ENCODE measurements around the gene ABCA13. TPM values are rescaled to one million over a fixed set of nuclear protein-coding genes. Genes with fewer than 3 reads are reported as not detected.

Gene ABCA13
- total RNA-seq, 2 experiments from 2014 or later, result 0.08 to 0.45 TPM

GRCh38 chr7:48360574-48360973, 189.3 kb downstream of the ABCA13 start:
- no peak for DNase-seq
- Mint-ChIP-seq H3K36me3 (ENCODE audit: low read depth) (no peaks in the 10 kb centered on the region), H3K4me3 (no peak overlapping the region), H3K27ac (no peak overlapping the region), H3K27me3 (ENCODE audit: low read depth) (peaks cover 5% of the 10 kb centered on the region), H3K4me1 (ENCODE audit: low read depth) (no peaks in the 10 kb centered on the region), H3K9me3 (ENCODE audit: insufficient read depth) (no peaks in the 10 kb centered on the region)
- ATAC-seq, result no peak
- CTCF ChIA-PET, result no interaction called here
- POLR2A ChIA-PET, result no interaction called here

GRCh38 chr7:48363174-48363573, 191.9 kb downstream of the ABCA13 start:
- Mint-ChIP-seq H3K4me1 (ENCODE audit: low read depth) (no peaks in the 10 kb centered on the region), H3K36me3 (ENCODE audit: low read depth) (no peaks in the 10 kb centered on the region), H3K9me3 (ENCODE audit: insufficient read depth) (no peaks in the 10 kb centered on the region), H3K27ac (no peak overlapping the region), H3K4me3 (no peak overlapping the region), H3K27me3 (ENCODE audit: low read depth) (peaks cover 5% of the 10 kb centered on the region)
- DNase-seq (no peak), ATAC-seq (no peak)
- ChIA-PET POLR2A (no interaction called here), CTCF (no interaction called here)

GRCh38 chr7:48365010-48365409, 193.8 kb downstream of the ABCA13 start:
- POLR2A ChIA-PET, result no interaction called here
- Mint-ChIP-seq H3K4me1 (ENCODE audit: low read depth) (no peaks in the 10 kb centered on the region), H3K9me3 (ENCODE audit: insufficient read depth) (no peaks in the 10 kb centered on the region), H3K36me3 (ENCODE audit: low read depth) (no peaks in the 10 kb centered on the region), H3K27me3 (ENCODE audit: low read depth) (peaks cover 5% of the 10 kb centered on the region), H3K27ac (no peak overlapping the region), H3K4me3 (no peak overlapping the region)
- no peak for DNase-seq
- CTCF ChIA-PET, result no interaction called here
- no peak for ATAC-seq

GRCh38 chr7:48366096-48366495, 194.8 kb downstream of the ABCA13 start:
- H3K27ac Mint-ChIP-seq, result no peak overlapping the region
- CTCF ChIA-PET, result no interaction called here
- H3K4me1 Mint-ChIP-seq (ENCODE audit: low read depth), result no peaks in the 10 kb centered on the region
- H3K9me3 Mint-ChIP-seq (ENCODE audit: insufficient read depth), result no peaks in the 10 kb centered on the region
- POLR2A ChIA-PET, result no interaction called here
- H3K27me3 Mint-ChIP-seq (ENCODE audit: low read depth), result peaks cover 5% of the 10 kb centered on the region
- H3K36me3 Mint-ChIP-seq (ENCODE audit: low read depth), result no peaks in the 10 kb centered on the region
- DNase-seq, result no peak
- no peak for ATAC-seq
- H3K4me3 Mint-ChIP-seq, result no peak overlapping the region

GRCh38 chr7:48376263-48376662, 205.0 kb downstream of the ABCA13 start:
- Mint-ChIP-seq H3K36me3 (ENCODE audit: low read depth) (no peaks in the 10 kb centered on the region), H3K9me3 (ENCODE audit: insufficient read depth) (no peaks in the 10 kb centered on the region), H3K4me1 (ENCODE audit: low read depth) (no peaks in the 10 kb centered on the region), H3K27me3 (ENCODE audit: low read depth) (no peaks in the 10 kb centered on the region), H3K4me3 (no peak overlapping the region), H3K27ac (no peak overlapping the region)
- CTCF ChIA-PET, result no interaction called here
- POLR2A ChIA-PET, result no interaction called here
- DNase-seq (no peak), ATAC-seq (no peak)

- no peak overlapping the region for H3K4me3 Mint-ChIP-seq
- ATAC-seq (no peak), DNase-seq (no peak)
- CTCF ChIA-PET, result no interaction called here
- H3K4me1 Mint-ChIP-seq (ENCODE audit: low read depth), result no peaks in the 10 kb centered on the region
- H3K27me3 Mint-ChIP-seq (ENCODE audit: low read depth), result no peaks in the 10 kb centered on the region
- no peaks in the 10 kb centered on the region for H3K9me3 Mint-ChIP-seq (ENCODE audit: insufficient read depth)
- no peaks in the 10 kb centered on the region for H3K36me3 Mint-ChIP-seq (ENCODE audit: low read depth)
- no peak overlapping the region for H3K27ac Mint-ChIP-seq
- POLR2A ChIA-PET, result no interaction called here
Observed at GRCh38 chr7:48380921-48381320, 209.7 kb downstream of the ABCA13 start.

GRCh38 chr7:48381571-48381970, 210.3 kb downstream of the ABCA13 start:
- ATAC-seq, result no peak
- Mint-ChIP-seq H3K27ac (no peak overlapping the region), H3K9me3 (ENCODE audit: insufficient read depth) (no peaks in the 10 kb centered on the region), H3K4me1 (ENCODE audit: low read depth) (no peaks in the 10 kb centered on the region), H3K4me3 (no peak overlapping the region), H3K36me3 (ENCODE audit: low read depth) (no peaks in the 10 kb centered on the region), H3K27me3 (ENCODE audit: low read depth) (no peaks in the 10 kb centered on the region)
- CTCF ChIA-PET, result no interaction called here
- DNase-seq, result no peak
- POLR2A ChIA-PET, result no interaction called here

- ATAC-seq, result no peak
- Mint-ChIP-seq H3K36me3 (ENCODE audit: low read depth) (no peaks in the 10 kb centered on the region), H3K9me3 (ENCODE audit: insufficient read depth) (no peaks in the 10 kb centered on the region), H3K27me3 (ENCODE audit: low read depth) (no peaks in the 10 kb centered on the region), H3K4me1 (ENCODE audit: low read depth) (no peaks in the 10 kb centered on the region), H3K4me3 (no peak overlapping the region), H3K27ac (no peak overlapping the region)
- ChIA-PET CTCF (no interaction called here), POLR2A (no interaction called here)
- DNase-seq, result no peak
Observed at GRCh38 chr7:48384180-48384752, 213.0 kb downstream of the ABCA13 start.

- Mint-ChIP-seq H3K4me1 (ENCODE audit: low read depth) (peaks cover 2% of the 10 kb centered on the region), H3K36me3 (ENCODE audit: low read depth) (no peaks in the 10 kb centered on the region)
- POLR2A ChIA-PET, result no interaction called here
Observed at GRCh38 chr7:48387932-48388331, 216.7 kb downstream of the ABCA13 start.

GRCh38 chr7:48388911-48389310, 217.7 kb downstream of the ABCA13 start:
- Mint-ChIP-seq H3K27ac (no peak overlapping the region), H3K4me3 (no peak overlapping the region), H3K36me3 (ENCODE audit: low read depth) (no peaks in the 10 kb centered on the region), H3K9me3 (ENCODE audit: insufficient read depth) (no peaks in the 10 kb centered on the region), H3K4me1 (ENCODE audit: low read depth) (peaks cover 2% of the 10 kb centered on the region), H3K27me3 (ENCODE audit: low read depth) (no peaks in the 10 kb centered on the region)
- ChIA-PET CTCF (no interaction called here), POLR2A (no interaction called here)
- ATAC-seq, result no peak
- DNase-seq, result no peak

More at GRCh38 chr7:48387932-48388331, 216.7 kb downstream of the ABCA13 start:
- Mint-ChIP-seq H3K9me3 (ENCODE audit: insufficient read depth) (no peaks in the 10 kb centered on the region), H3K27me3 (ENCODE audit: low read depth) (no peaks in the 10 kb centered on the region), H3K27ac (no peak overlapping the region), H3K4me3 (no peak overlapping the region)
- ATAC-seq (no peak), DNase-seq (no peak)
- CTCF ChIA-PET, result no interaction called here

GRCh38 chr7:48389977-48390376, 218.7 kb downstream of the ABCA13 start:
- Mint-ChIP-seq H3K36me3 (ENCODE audit: low read depth) (no peaks in the 10 kb centered on the region), H3K27ac (no peak overlapping the region), H3K27me3 (ENCODE audit: low read depth) (no peaks in the 10 kb centered on the region), H3K4me1 (ENCODE audit: low read depth) (peaks cover 2% of the 10 kb centered on the region), H3K9me3 (ENCODE audit: insufficient read depth) (no peaks in the 10 kb centered on the region), H3K4me3 (no peak overlapping the region)
- ChIA-PET POLR2A (no interaction called here), CTCF (no interaction called here)
- ATAC-seq (no peak), DNase-seq (no peak)

- ChIA-PET CTCF (no interaction called here), POLR2A (no interaction called here)
- DNase-seq, result no peak
- H3K4me3 Mint-ChIP-seq, result no peak overlapping the region
- no peaks in the 10 kb centered on the region for H3K9me3 Mint-ChIP-seq (ENCODE audit: insufficient read depth)
- no peaks in the 10 kb centered on the region for H3K36me3 Mint-ChIP-seq (ENCODE audit: low read depth)
- no peak overlapping the region for H3K27ac Mint-ChIP-seq
- H3K4me1 Mint-ChIP-seq (ENCODE audit: low read depth), result peaks cover 2% of the 10 kb centered on the region
- H3K27me3 Mint-ChIP-seq (ENCODE audit: low read depth), result no peaks in the 10 kb centered on the region
- ATAC-seq, result no peak
Observed at GRCh38 chr7:48390388-48391327, 219.4 kb downstream of the ABCA13 start.

GRCh38 chr7:48398191-48398590, 226.9 kb downstream of the ABCA13 start:
- ChIA-PET POLR2A (no interaction called here), CTCF (no interaction called here)
- H3K27me3 Mint-ChIP-seq (ENCODE audit: low read depth), result no peaks in the 10 kb centered on the region
- no peak overlapping the region for H3K27ac Mint-ChIP-seq
- H3K9me3 Mint-ChIP-seq (ENCODE audit: insufficient read depth), result no peaks in the 10 kb centered on the region
- H3K4me1 Mint-ChIP-seq (ENCODE audit: low read depth), result no peaks in the 10 kb centered on the region
- DNase-seq, result no peak
- no peak for ATAC-seq
- no peaks in the 10 kb centered on the region for H3K36me3 Mint-ChIP-seq (ENCODE audit: low read depth)
- H3K4me3 Mint-ChIP-seq, result no peak overlapping the region

Data from activated CD8-positive, alpha-beta T cell treated with anti-CD3 and anti-CD28 coated beads, Interleukin-2, amount 10 ng/mL, durations not matched to agents 7 days and 5 days (primary cell).